Retina (tissue), 1 donor: Measurements from ENCODE around the gene CCDC167.
"Not testable (repeated sequence)": the region's sequence is repeated elsewhere in the genome, so short reads cannot be mapped to it uniquely, and the experiment has no call there.

Experiments used
- DNase-seq: peaks from one replicate; pipeline ENCODE4 v3.0.0-alpha.2; 2016

Gene CCDC167

GRCh38 chr6:37507690-37508421 is 8.2 kb upstream of the CCDC167 start:
- no peak for DNase-seq

DNA sequence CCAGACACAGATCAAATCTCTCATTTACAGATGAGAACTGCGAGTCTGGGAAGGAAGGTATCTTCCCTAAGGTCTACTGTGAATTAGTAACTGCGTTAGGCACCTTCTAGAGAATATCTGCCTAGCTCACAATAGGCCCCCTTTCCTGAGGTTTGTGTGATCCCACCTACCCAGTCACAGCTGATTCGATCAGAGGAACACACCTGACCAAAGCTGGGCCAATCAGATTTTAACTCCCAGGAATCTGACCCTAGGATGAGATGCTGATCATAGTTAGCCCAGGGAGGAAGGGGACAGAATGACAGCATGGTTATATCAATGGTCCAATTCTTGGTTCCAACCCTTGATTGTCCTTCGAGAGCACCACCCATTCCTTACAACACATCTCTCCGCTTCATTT is 7.4 kb upstream of the CCDC167 start:
- no peak for DNase-seq

DNA sequence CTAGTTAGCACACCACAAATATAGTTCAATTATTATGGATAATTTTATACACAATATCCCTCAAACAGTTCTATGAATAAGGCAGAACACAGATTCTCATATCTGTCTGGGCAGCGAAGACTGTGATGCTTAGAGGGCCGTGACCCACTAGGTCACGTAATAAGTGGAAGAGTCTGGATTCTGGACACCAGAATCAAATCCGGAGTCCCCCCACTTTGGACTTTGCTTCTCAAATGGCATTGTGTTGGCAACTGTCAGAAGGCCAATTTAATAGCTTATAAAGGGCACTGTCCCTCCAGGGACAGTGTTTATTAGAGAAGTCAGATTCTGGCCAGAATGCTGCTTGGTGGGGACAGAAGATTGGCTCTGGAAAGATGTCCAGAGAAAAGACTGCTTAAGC is 6.8 kb upstream of the CCDC167 start:
- no peak for DNase-seq

DNA sequence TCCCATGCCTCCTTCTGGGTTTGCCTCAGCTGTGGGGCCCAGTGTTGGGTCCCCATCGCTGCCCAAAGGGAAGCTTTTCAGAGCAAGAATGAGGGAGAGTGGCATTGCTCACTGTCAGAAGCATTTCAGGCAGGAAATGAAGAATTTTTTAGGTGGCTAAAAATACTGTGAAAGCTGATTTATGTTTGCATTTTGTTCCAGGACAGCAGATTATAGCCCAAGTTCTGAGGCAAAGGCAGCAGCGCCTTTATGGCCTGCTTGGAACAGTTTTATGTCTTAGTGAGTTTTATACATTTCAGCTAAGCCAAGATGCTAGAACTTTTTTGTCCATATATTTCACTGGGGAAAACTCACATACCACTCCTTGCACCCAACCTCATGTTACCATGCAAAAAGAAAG is 4.3 kb upstream of the CCDC167 start:
- no peak for DNase-seq

GRCh38 chr6:37503309-37503965 is 3.7 kb upstream of the CCDC167 start:
- DNase-seq, result no peak

DNA sequence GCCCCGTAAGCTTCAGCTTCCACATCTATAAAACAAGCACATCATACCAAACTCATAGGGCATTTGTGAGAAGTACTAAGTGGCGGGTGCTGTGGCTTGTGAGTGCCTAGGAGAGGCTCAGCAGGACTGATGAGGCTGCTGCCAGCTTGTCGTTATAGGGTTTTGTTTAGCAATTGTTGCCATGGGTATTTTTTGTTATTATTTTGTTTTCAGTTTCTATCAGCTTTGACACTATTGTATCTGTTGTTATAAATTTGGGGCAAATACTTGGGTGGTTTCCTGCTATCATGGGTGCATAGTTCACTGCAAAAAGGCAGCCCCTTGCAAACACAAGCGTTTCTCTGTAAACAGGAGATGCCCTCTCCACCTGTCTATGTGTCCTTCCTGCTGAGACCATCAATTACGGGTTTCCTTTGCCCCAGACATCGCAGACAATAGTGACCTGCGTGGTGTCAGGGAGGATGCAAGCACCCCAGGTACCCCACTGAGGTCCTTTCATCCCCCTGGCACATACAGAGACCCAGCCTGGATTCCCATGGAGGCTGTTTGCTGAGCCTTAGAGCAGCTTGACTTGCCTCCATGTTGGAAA is 3.1 kb upstream of the CCDC167 start:
- no peak for DNase-seq

DNA sequence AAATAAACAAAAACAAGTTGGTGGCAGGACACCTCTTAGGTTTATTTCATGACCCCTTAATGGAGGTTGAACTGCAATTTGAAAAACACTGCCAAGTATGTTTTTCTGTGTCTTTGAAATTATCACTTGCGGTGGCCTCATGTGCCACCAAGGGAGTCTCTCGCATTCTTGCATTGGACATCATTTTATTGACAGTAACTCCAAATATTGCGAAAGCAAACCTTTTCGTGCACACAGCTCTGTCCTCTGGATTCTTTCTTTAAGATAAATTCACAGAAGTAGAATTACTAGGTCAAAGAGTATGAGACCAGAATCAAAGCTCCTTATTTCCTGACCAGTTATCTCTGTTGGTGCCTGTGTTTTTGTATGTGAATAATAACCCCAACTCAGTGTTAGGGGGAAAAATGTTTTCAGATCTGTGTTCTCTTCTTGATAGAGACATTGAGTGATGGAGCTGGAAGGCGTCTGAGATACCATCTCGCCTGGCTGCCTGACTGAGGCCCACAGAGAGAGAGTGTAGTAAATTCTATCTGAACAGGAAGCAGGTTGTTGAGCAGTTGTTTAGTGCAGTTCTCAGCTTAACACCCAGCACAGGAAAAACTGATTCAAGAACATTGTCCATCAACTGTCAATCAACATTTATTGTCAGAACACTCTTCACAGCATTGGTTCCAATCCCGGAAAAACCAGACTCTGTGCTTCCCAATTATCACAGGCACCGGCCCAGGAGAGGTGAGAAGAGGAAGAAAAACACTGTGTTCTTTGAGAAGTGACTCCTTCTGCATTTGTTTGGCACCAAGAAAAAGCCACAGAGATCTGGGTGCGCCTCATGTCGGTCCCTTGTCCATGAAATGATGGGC is 2.2 kb upstream of the CCDC167 start:
- no peak for DNase-seq

DNA sequence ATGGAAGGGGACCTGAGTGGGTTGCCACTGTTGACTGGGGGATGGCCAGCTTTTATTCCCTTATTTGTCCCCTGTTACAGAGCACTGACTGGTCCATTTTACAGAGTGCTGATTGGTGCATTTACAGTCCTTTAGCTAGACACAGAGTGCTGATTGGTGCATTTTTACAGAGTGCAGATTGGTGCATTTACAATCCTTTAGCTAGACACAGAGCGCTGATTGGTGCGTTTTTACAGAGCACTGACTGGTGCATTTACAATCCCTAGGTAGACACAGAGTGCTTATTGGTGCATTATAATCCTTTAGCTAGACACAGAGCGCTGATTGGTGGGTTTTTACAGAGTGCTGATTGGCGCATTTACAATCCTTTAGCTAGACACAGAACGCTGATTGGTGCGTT is 1.2 kb upstream of the CCDC167 start:
- not testable (repeated sequence) for DNase-seq

- no peak for DNase-seq
Observed at GRCh38 chr6:37500294-37500608, 558 bp upstream of the CCDC167 start.

GRCh38 chr6:37496951-37497885 is 2.5 kb downstream of the CCDC167 start:
- no peak for DNase-seq

- no peak for DNase-seq
Observed at GRCh38 chr6:37495244-37495934, 4.3 kb downstream of the CCDC167 start.

GRCh38 chr6:37493661-37493995 is 6.1 kb downstream of the CCDC167 start:
- no peak for DNase-seq

- no peak for DNase-seq
Observed at GRCh38 chr6:37492991-37493660, 6.6 kb downstream of the CCDC167 start.

GRCh38 chr6:37492236-37492972 is 7.3 kb downstream of the CCDC167 start:
- no peak for DNase-seq

DNA sequence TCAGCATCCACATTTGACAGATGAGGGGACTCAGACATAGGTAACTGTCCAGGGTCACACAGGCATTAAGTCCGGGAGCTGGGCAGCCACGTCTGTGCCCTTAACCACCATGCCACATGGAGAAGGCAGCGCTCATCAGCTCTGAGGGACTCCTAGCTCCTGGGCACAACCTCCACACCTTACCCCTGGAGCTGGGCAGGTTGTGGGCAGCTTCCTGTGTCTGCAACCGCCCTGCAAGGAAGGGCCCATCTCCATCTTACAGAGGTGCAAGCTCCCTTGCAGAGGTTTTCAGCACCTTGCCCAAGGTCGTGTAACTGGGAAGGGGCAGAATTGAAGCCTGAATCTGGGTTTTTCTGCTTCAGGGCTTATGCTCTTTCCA is 7.9 kb downstream of the CCDC167 start:
- DNase-seq, result peak; percentile 29

DNA sequence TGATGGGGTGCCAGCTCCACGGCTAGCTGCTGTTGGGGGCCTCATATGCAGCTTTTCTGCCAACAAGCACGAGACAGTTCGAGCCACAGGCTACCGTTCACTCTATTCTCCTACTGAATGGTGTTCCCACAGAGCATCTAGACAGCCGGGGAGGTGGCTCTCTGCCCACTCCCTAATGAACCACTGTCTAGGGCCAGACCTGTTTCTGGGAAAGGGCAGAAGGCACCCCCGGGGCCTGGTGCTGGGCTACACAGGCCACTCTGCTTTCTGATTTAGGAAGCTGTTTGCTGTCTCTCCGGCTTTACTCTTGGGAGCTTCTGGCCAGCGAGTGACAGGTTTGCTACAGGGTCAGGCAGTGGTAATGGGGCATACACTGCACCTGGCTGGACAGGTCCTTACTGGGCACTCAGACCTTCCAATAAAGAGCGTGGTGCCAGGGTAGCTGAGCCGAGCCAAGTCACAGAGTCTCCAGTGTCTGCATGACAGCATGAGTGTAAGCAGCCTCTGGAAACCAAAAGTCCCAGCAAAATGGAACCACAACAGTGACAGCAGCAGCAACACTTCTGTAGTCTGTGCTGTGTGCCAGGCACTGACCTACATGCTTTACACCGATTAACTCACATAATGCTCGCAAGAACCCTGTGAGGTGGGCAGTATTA is 8.4 kb downstream of the CCDC167 start:
- DNase-seq, result peak; percentile 45

DNA sequence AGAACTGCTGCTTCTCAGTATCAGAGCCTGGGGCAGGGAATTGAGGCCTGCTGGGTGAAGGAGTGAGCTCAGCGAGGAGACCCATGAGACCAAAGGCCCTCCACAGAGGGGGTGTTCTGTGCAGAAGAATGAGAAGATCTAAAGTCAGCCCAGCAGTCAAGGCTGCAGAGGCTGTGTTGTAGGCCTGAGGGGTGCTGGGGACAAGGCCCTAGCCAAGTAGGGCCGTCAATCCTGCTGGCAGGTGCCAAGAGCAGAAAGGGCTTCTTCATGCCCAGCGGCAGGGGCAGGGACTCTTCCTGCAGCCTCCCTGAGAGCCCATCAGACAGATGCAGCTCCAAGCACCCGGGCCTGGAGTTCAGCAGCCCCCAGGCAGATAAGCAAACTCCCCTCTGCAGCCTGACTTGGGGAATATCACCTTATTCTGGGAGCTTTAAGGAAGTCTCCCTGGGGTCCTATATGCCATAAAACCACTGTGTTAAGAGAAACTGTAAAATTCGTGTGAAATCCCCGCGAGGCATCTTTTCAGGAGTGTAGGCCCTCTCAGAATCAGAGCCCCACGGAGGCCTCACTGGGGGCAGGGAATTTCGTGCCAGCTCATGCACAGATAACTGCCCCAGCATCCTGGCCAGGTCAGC is 9.0 kb downstream of the CCDC167 start:
- DNase-seq, result peak; percentile 27

DNA sequence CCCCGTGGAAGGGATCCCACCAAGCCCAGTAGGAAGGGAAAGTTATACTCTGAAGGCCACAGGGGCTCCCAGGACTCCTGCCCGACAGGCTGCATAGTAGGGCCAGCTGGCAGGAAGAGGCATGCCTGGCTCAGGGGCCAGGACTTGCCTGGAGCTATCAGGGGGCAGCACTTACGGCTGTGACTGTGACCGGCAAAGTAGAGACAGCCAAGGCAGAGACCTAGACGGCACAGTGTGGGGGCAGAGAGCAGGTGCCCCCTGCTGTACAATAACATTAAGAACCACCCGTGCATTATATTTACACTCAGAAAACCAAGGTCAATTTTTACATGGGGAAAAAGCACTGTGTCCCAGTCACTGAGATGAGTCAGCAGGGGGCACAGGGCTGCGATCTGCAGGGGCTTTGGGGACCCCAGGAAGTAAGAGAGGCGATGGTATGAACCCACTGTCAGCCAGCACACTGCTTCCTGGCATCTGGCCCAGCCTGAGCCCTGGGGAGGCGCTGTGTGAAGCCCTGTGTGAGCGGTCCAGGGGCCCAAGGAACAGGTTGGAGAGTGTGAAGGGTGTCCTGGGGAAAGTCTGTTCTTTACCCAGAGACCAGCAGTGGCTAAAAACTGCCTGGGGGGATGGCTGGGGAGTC is 9.9 kb downstream of the CCDC167 start:
- DNase-seq, result no peak

GRCh38 chr6:37488476-37488875 is 11.2 kb downstream of the CCDC167 start:
- DNase-seq, result no peak
